ENCODE measurements around the gene ANO2. TPM values are rescaled to one million over a fixed set of nuclear protein-coding genes. Genes with fewer than 3 reads are reported as not detected.

ANO2 gene
- total and polyA plus RNA-seq, 2 experiments from 2014 or later = 2.3 to 4.6 TPM

- Mint-ChIP-seq H3K9me3 (no peaks in the 10 kb centered on the region; the same call in 2 of the 3 replicates), H3K4me1 (no peaks in the 10 kb centered on the region), H3K27ac (no peak overlapping the region), H3K27me3 (ENCODE audit: insufficient read depth, low read depth, poor library complexity) (peaks cover 8% of the 10 kb centered on the region), H3K4me3 (no peak overlapping the region), H3K36me3 (ENCODE audit: low read depth) (no peaks in the 10 kb centered on the region)
- DNase-seq (ENCODE audit: low spot score) (no peak), ATAC-seq (no peak)
- H4K20me1 ChIP-seq (replicated peaks; ENCODE audit: insufficient read depth) = no peaks in the 10 kb centered on the region
- no peaks in the 10 kb centered on the region for H3K27me3 ChIP-seq (ENCODE audit: insufficient read depth)
- no peak overlapping the region for H2AFZ ChIP-seq
- no peaks in the 10 kb centered on the region for H3K79me2 ChIP-seq (replicated peaks; ENCODE audit: insufficient read depth)
- no peak overlapping the region for H3K4me2 ChIP-seq
- no peak overlapping the region for H3K4me3 ChIP-seq
- H3K4me1 ChIP-seq (ENCODE audit: insufficient read depth) = no peaks in the 10 kb centered on the region
- TF ChIP-seq EZH2 (IDR thresholded peaks at IDR 0.05; ENCODE audit: low read depth, unreplicated experiment) (no peak), REST (IDR thresholded peaks at IDR 0.05; ENCODE audit: unreplicated experiment) (no peak), EZH2phosphoT487 (IDR thresholded peaks at IDR 0.05; ENCODE audit: unreplicated experiment) (no peak), POLR2AphosphoS5 (IDR thresholded peaks at IDR 0.05; ENCODE audit: low read depth) (no peak), JUNB (IDR thresholded peaks at IDR 0.05; ENCODE audit: unreplicated experiment) (no peak)
- H3K27ac ChIP-seq (ENCODE audit: low read depth) = no peak overlapping the region
- no peaks in the 10 kb centered on the region for H3K9me2 ChIP-seq (ENCODE audit: insufficient read depth)
- no peaks in the 10 kb centered on the region for H3F3A ChIP-seq (replicated peaks; ENCODE audit: low read depth)
- H3K36me3 ChIP-seq (ENCODE audit: insufficient read depth) = no peaks in the 10 kb centered on the region
These were observed 202.8 kb downstream of the ANO2 start for GRCh38 chr12:5742258-5742657.

- Mint-ChIP-seq H3K4me3 (no peak overlapping the region), H3K27me3 (ENCODE audit: insufficient read depth, low read depth, poor library complexity) (peaks cover 6% of the 10 kb centered on the region), H3K27ac (no peak overlapping the region), H3K36me3 (ENCODE audit: low read depth) (no peaks in the 10 kb centered on the region), H3K4me1 (no peaks in the 10 kb centered on the region), H3K9me3 (no peaks in the 10 kb centered on the region; the same call in 2 of the 3 replicates)
- Histone ChIP-seq H3K9me2 (ENCODE audit: insufficient read depth) (no peaks in the 10 kb centered on the region), H3K27me3 (ENCODE audit: insufficient read depth) (no peaks in the 10 kb centered on the region), H2AFZ (no peak overlapping the region), H4K20me1 (replicated peaks; ENCODE audit: insufficient read depth) (no peaks in the 10 kb centered on the region), H3K4me1 (ENCODE audit: insufficient read depth) (no peaks in the 10 kb centered on the region), H3K4me2 (no peak overlapping the region), H3K27ac (ENCODE audit: low read depth) (no peak overlapping the region), H3K4me3 (no peak overlapping the region), H3K79me2 (replicated peaks; ENCODE audit: insufficient read depth) (no peaks in the 10 kb centered on the region), H3F3A (replicated peaks; ENCODE audit: low read depth) (no peaks in the 10 kb centered on the region), H3K36me3 (ENCODE audit: insufficient read depth) (no peaks in the 10 kb centered on the region)
- ATAC-seq (no peak), DNase-seq (ENCODE audit: low spot score) (no peak)
- TF ChIP-seq ETS1 (IDR thresholded peaks at IDR 0.05) (no peak), EZH2phosphoT487 (IDR thresholded peaks at IDR 0.05; ENCODE audit: unreplicated experiment) (no peak), EZH2 (IDR thresholded peaks at IDR 0.05; ENCODE audit: low read depth, unreplicated experiment) (no peak), ZNF331 (CRISPR knock-in tag; IDR thresholded peaks at IDR 0.05; ENCODE audit: low read depth) (no peak), NANOG (IDR thresholded peaks at IDR 0.05; ENCODE audit: borderline replicate concordance) (no peak), REST (IDR thresholded peaks at IDR 0.05; ENCODE audit: unreplicated experiment) (no peak)
These were observed 205.1 kb downstream of the ANO2 start for GRCh38 chr12:5739917-5740316.

Data from GM23338 (cell line).